Caco-2 (cell line): Measurements from ENCODE around the gene F5. TPM values are rescaled to one million over a fixed set of nuclear protein-coding genes. Genes with fewer than 3 reads are reported as not detected.

ENCODE experiments used
- BruUV-seq: library from RNA; stranded (reverse); fragments of 400-500 nt; replicated peaks from 2 replicates; lab custom pipeline; 2021; lab: Mats Ljungman, UMichigan
- CTCF ChIA-PET: fragments of 300-600 bp; sonication (Branson Sonifier 250); formaldehyde crosslinking; loops from one replicate; lab custom pipeline; 2022; ENCODE audit warnings: antibody characterized with exemption; lab: Charles Lee
- POLR2A ChIA-PET: fragments of 300-600 bp; sonication (Branson Sonifier 250); formaldehyde crosslinking; loops from one replicate; lab custom pipeline; 2022; ENCODE audit warnings: antibody characterized with exemption; lab: Charles Lee
- DNase-seq, 2 experiments: peaks; one replicate each; pipeline versions ENCODE4 v3.0.0 to v3.0.0-alpha.2; 2020 to 2022
- H3K27me3 ChIP-seq: replicated peaks from 2 replicates; pipeline ENCODE4 v1.6.0; 2011; ENCODE audit warnings: low read length; ENCODE audit not compliant: control insufficient read depth, insufficient read depth
- H3K36me3 ChIP-seq: 2 replicates; pipeline ENCODE4 v1.5.1; 2011; ENCODE audit warnings: low read length; ENCODE audit not compliant: control insufficient read depth, insufficient read depth
- H3K4me1 ChIP-seq: fragments of 250-450 bp; sonication (Bioruptor Pico); 2 replicates; pipeline ENCODE4 v1.5.1; 2020; ENCODE audit warnings: mild to moderate bottlenecking
- H3K4me3 ChIP-seq: 2 replicates; pipeline ENCODE4 v1.5.1; 2011; ENCODE audit warnings: low read depth, mild to moderate bottlenecking, control low read depth, low read length
- H3K9me3 ChIP-seq: fragments of 250-450 bp; sonication (Bioruptor Pico); 2 replicates; pipeline ENCODE4 v1.5.1; 2020; ENCODE audit warnings: mild to moderate bottlenecking, moderate library complexity
- H3K27ac Mint-ChIP-seq: one replicate; pipeline ENCODE4 v1.8.0; 2022; ENCODE audit warnings: mixed read lengths; ENCODE audit not compliant: unreplicated experiment
- H3K27me3 Mint-ChIP-seq: one replicate; pipeline ENCODE4 v1.8.0; 2022; ENCODE audit warnings: mixed read lengths; ENCODE audit not compliant: insufficient read depth, unreplicated experiment
- H3K36me3 Mint-ChIP-seq: one replicate; pipeline ENCODE4 v1.8.0; 2022; ENCODE audit warnings: mild to moderate bottlenecking, mixed read lengths; ENCODE audit not compliant: insufficient read depth, unreplicated experiment
- H3K4me1 Mint-ChIP-seq: one replicate; pipeline ENCODE4 v1.8.0; 2022; ENCODE audit warnings: low read depth, mixed read lengths; ENCODE audit not compliant: unreplicated experiment
- H3K4me3 Mint-ChIP-seq: one replicate; pipeline ENCODE4 v1.8.0; 2022; ENCODE audit warnings: mild to moderate bottlenecking, moderate library complexity, mixed read lengths; ENCODE audit not compliant: unreplicated experiment
- H3K9me3 Mint-ChIP-seq: one replicate; pipeline ENCODE4 v1.8.0; 2022; ENCODE audit warnings: mixed read lengths; ENCODE audit not compliant: unreplicated experiment
- intact Hi-C: fragments of 100-400 bp; cut with micrococcal nuclease; formaldehyde crosslinking; loops from one replicate; pipeline ENCODE4 v1.10.0; 2022; ENCODE audit not compliant: unreplicated experiment
- total RNA-seq: library from RNA; stranded (reverse); gene quantifications from 2 replicates; pipeline ENCODE4 v1.2.3, GENCODE V29; 2022
- TF ChIP-seq, protein P1 (sequence below), 2 experiments: fragments of 200-600 bp in 1 of 2; IDR thresholded peaks; 1 replicate in 1 of 2; 2 replicates in 1 of 2; pipeline versions ENCODE4 v1.5.1 to v1.8.0; 2011 to 2022; ENCODE audit warnings: antibody characterized with exemption in 1 of 2, control low read depth in 1 of 2, inconsistent platforms in 1 of 2, low read depth in 1 of 2, low read length in 1 of 2, mild to moderate bottlenecking in 1 of 2, moderate library complexity in 1 of 2; ENCODE audit not compliant: insufficient read depth in 1 of 2, severe bottlenecking in 1 of 2, unreplicated experiment in 1 of 2

The F5 gene
- total RNA-seq, 1 experiment from 2014 or later = 0.50 TPM

- intact Hi-C loops = loop anchor here (5.0 kb wide), 1 partner anchor 62 kb away; no protein-coding TSS in a partner anchor
- Mint-ChIP-seq H3K4me1 (no peaks in the 10 kb centered on the region), H3K9me3 (no peaks in the 10 kb centered on the region), H3K36me3 (peaks cover 33% of the 10 kb centered on the region), H3K4me3 (no peak overlapping the region), H3K27ac (no peak overlapping the region), H3K27me3 (no peaks in the 10 kb centered on the region)
- Histone ChIP-seq H3K9me3 (no peaks in the 10 kb centered on the region), H3K27me3 (no peaks in the 10 kb centered on the region), H3K4me1 (no peaks in the 10 kb centered on the region), H3K36me3 (peaks cover 3% of the 10 kb centered on the region; the same call in 1 of the 2 replicates), H3K4me3 (no peak overlapping the region)
- BruUV-seq = no TSS peak
- DNase-seq = no peak
- TF ChIP-seq, protein P1, sequence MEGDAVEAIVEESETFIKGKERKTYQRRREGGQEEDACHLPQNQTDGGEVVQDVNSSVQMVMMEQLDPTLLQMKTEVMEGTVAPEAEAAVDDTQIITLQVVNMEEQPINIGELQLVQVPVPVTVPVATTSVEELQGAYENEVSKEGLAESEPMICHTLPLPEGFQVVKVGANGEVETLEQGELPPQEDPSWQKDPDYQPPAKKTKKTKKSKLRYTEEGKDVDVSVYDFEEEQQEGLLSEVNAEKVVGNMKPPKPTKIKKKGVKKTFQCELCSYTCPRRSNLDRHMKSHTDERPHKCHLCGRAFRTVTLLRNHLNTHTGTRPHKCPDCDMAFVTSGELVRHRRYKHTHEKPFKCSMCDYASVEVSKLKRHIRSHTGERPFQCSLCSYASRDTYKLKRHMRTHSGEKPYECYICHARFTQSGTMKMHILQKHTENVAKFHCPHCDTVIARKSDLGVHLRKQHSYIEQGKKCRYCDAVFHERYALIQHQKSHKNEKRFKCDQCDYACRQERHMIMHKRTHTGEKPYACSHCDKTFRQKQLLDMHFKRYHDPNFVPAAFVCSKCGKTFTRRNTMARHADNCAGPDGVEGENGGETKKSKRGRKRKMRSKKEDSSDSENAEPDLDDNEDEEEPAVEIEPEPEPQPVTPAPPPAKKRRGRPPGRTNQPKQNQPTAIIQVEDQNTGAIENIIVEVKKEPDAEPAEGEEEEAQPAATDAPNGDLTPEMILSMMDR (IDR thresholded peaks at IDR 0.05; ENCODE audit: insufficient read depth in 1 of 2, low read depth in 1 of 2, low read length in 1 of 2, severe bottlenecking in 1 of 2, unreplicated experiment in 1 of 2) = no peak
- ChIA-PET CTCF (interaction anchor here (2.6 kb wide), 1 partner anchor 81 kb away, joined by 19 read pairs; no protein-coding TSS in a partner anchor), POLR2A (no interaction called here)
Observed at GRCh38 chr1:169465281-169465680, 121.0 kb downstream of the F5 start.

Other genes with a start within 250 kb of the F5 start
- gene NME7, start 218.7 kb downstream of the F5 start, total RNA-seq = 9.0 and 12.7 TPM in 2 replicates
- 20.5 and 23.5 TPM in 2 replicates for gene BLZF1, start 218.3 kb downstream of the F5 start, total RNA-seq
- gene CCDC181, start 159.0 kb downstream of the F5 start, total RNA-seq = 0.23 and 0.42 TPM in 2 replicates
- gene SLC19A2, start 100.5 kb downstream of the F5 start, total RNA-seq = 28.7 and 31.5 TPM in 2 replicates
- gene SELP, start 43.6 kb upstream of the F5 start, total RNA-seq = not detected in 2 replicates
- gene SELL, start 125.1 kb upstream of the F5 start, total RNA-seq = not detected in 2 replicates
- not detected in 2 replicates for gene SELE, start 147.6 kb upstream of the F5 start, total RNA-seq
- gene METTL18, start 208.4 kb upstream of the F5 start, total RNA-seq = 6.9 and 7.9 TPM in 2 replicates